HG03439 (cell line): Measurements from ENCODE around the gene OGDHL.
"Not testable (repeated sequence)": the region's sequence is repeated elsewhere in the genome, so short reads cannot be mapped to it uniquely, and the experiment has no call there.

ENCODE experiments used
- ATAC-seq: cut with Tn5 transposase; IDR thresholded peaks from one replicate; pipeline ENCODE4 v1.9.1; 2021; ENCODE audit warnings: mild to moderate bottlenecking, moderate library complexity; ENCODE audit not compliant: unreplicated experiment

Gene OGDHL

GRCh38 chr10:49740346-49741107 lies 21.6 kb downstream of the OGDHL start:
- no peak for ATAC-seq

GRCh38 chr10:49739426-49739825 lies 22.7 kb downstream of the OGDHL start:
- ATAC-seq = no peak

- no peak for ATAC-seq
Measured at GRCh38 chr10:49738616-49739360, 23.3 kb downstream of the OGDHL start.

GRCh38 chr10:49737474-49738201 lies 24.5 kb downstream of the OGDHL start:
- ATAC-seq = no peak

- ATAC-seq = no peak
Measured at GRCh38 chr10:49736564-49737113, 25.5 kb downstream of the OGDHL start.

- no peak for ATAC-seq
Measured at GRCh38 chr10:49735848-49736563, 26.1 kb downstream of the OGDHL start.

GRCh38 chr10:49735161-49735560 lies 27.0 kb downstream of the OGDHL start:
- ATAC-seq = no peak

GRCh38 chr10:49734676-49735075 lies 27.4 kb downstream of the OGDHL start:
- no peak for ATAC-seq

- no peak for ATAC-seq
Measured at GRCh38 chr10:49733866-49734265, 28.3 kb downstream of the OGDHL start.

GRCh38 chr10:49726593-49726992 lies 35.5 kb downstream of the OGDHL start:
- no peak for ATAC-seq

- ATAC-seq = not testable (repeated sequence)
Measured at GRCh38 chr10:49715157-49715556, 47.0 kb downstream of the OGDHL start.

GRCh38 chr10:49713266-49713665 lies 48.9 kb downstream of the OGDHL start:
- ATAC-seq = no peak

- no peak for ATAC-seq
Measured at GRCh38 chr10:49711481-49711880, 50.6 kb downstream of the OGDHL start.

GRCh38 chr10:49710966-49711365 lies 51.2 kb downstream of the OGDHL start:
- ATAC-seq = no peak

GRCh38 chr10:49709934-49710333 lies 52.2 kb downstream of the OGDHL start:
- no peak for ATAC-seq

GRCh38 chr10:49707585-49707984 lies 54.5 kb downstream of the OGDHL start:
- ATAC-seq = no peak

- ATAC-seq = no peak
Measured at GRCh38 chr10:49700997-49701396, 61.1 kb downstream of the OGDHL start.

GRCh38 chr10:49700211-49700610 lies 61.9 kb downstream of the OGDHL start:
- ATAC-seq = no peak

- ATAC-seq = no peak
Measured at GRCh38 chr10:49698679-49699078, 63.4 kb downstream of the OGDHL start.

GRCh38 chr10:49696311-49696710 lies 65.8 kb downstream of the OGDHL start:
- no peak for ATAC-seq

- ATAC-seq = no peak
Measured at GRCh38 chr10:49694466-49694865, 67.7 kb downstream of the OGDHL start.
